Testis (tissue), 3 donors: Measurements from ENCODE around the gene PTEN. TPM values are rescaled to one million over a fixed set of nuclear protein-coding genes. Genes with fewer than 3 reads are reported as not detected.

ENCODE experiments used
- DNase-seq: peaks from one replicate; pipeline ENCODE4 v3.0.0-alpha.2; 2019
- H3K27ac ChIP-seq, 2 donors: fragments of 200-600 bp; sonication (generic); one replicate each; pipeline ENCODE4 v1.5.1; 2019
- H3K27me3 ChIP-seq: fragments of 200-600 bp; sonication (generic); one replicate; pipeline ENCODE4 v1.5.1; 2019
- H3K36me3 ChIP-seq: fragments of 200-600 bp; sonication (generic); one replicate; pipeline ENCODE4 v1.5.1; 2017; ENCODE audit warnings: low read depth; ENCODE audit errors: missing control alignments
- H3K4me1 ChIP-seq: fragments of 200-600 bp; sonication (generic); one replicate; pipeline ENCODE4 v1.5.1; 2019
- H3K4me3 ChIP-seq, 2 donors: fragments of 200-600 bp; sonication (generic); one replicate each; pipeline ENCODE4 v1.5.1; 2017 to 2019
- H3K9me3 ChIP-seq: fragments of 200-600 bp; sonication (generic); one replicate; pipeline ENCODE4 v1.5.1; 2017
- POLR2A ChIP-seq: fragments of 450-650 bp; IDR thresholded peaks from one replicate; pipeline ENCODE4 v1.6.1; 2017; ENCODE audit warnings: antibody characterized with exemption, mild to moderate bottlenecking, moderate library complexity
- WGBS, 2 donors: methylation state at CpG; one replicate each; pipeline ENCODE4 v1.1.5; 2018; 5-methylcytosine and 5-hydroxymethylcytosine counted together
- intact Hi-C: fragments of 100-400 bp; cut with DNase I; formaldehyde crosslinking; loops from one replicate; pipeline ENCODE4 v1.15.1; 2023; ENCODE audit warnings: low total_unique reads
- polyA plus RNA-seq: library from polyadenylated mRNA; stranded (reverse); fragments of 350-450 nt; fragmentation: Illumina TruSeq; extraction: RNeasy Lipid Tissue Mini Kit (QIAGEN cat#74804); gene quantifications from one replicate; pipeline ENCODE4 v1.2.3, GENCODE V29; 2014; ENCODE audit warnings: low read depth, low replicate concordance; ENCODE audit not compliant: insufficient read depth
- total RNA-seq, 2 donors: library from RNA; depleted of rRNA; stranded (reverse); fragments of >200 nt; gene quantifications; one replicate each; pipeline ENCODE4 v1.2.3, GENCODE V29; 2016
- TF ChIP-seq, protein P1 (sequence below), 3 experiments: fragments of 450-650 bp in 2 of 3; fragments of 200-600 bp in 1 of 3; sonication (generic) in 1 of 3; IDR thresholded peaks; one replicate each; pipeline ENCODE4 v1.5.1; 2016 to 2019; ENCODE audit warnings: antibody characterized with exemption in 3 of 3, mild to moderate bottlenecking in 2 of 3, moderate library complexity in 1 of 3

Gene PTEN
- total and polyA plus RNA-seq, 3 donors from 2014 or later = 85.4 to 118 (median 96.8) TPM

DNA sequence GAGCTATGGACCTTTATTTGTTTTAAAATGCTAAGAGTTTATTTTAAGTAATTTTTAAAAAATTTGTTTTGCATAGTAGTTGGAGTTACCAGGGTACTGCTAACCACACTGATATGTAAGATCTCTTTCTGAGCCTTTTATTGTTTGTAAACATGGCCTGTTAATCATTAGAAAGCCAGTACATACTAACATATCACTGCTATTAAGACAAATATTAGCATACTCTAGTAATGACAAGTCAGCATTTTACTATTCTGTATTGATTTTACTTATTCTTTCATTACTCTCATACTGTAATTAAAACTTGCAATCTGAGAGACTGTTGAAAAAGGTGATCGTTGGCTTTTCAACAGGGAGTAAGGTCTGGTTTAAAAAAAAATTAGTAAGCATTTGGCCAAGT lies 66.7 kb downstream of the PTEN start:
- H3K27ac ChIP-seq = no peak overlapping the region
- intact Hi-C loops = no loop called here
- DNase-seq = no peak
- no peak for TF ChIP-seq POLR2A
- H3K9me3 ChIP-seq = no peaks in the 10 kb centered on the region
- no peaks in the 10 kb centered on the region for H3K36me3 ChIP-seq
- no peaks in the 10 kb centered on the region for H3K27me3 ChIP-seq
- H3K4me3 ChIP-seq = no peak overlapping the region
- no peaks in the 10 kb centered on the region for H3K4me1 ChIP-seq
- 78 to 79% methylated on average over 1 of the region's 1 CpG for WGBS, 2 donors

DNA sequence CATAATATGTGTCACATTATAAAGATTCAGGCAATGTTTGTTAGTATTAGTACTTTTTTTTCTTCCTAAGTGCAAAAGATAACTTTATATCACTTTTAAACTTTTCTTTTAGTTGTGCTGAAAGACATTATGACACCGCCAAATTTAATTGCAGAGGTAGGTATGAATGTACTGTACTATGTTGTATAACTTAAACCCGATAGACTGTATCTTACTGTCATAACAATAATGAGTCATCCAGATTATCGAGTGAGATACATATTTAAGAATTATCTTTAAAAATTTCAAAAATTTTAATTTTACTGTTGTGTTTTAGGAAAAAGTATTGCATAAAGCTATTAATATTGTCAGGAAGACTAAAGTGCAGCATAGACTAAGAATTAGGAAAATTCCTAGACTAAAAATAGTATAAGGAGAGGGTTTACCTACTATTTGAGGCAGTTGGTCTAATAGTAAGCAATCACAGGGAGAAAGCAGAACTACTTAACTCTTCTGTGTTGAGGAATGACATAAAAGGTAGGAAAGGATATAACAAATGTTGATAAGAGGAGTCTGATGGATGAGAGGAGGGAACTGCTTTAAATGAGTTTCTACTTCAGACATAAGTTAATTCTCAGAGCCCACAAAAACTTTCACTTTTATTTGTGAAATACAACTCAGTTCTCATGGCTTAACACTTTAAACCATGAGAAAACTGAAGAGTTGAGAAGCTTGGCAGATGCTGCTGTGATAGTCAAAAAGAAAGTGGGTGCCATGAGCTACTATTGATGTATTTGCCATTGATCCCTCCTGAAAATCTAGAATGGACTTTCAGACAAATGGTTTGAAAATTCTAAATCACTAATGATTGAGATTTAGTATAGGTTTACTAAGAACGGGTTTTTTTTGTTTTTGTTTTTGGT lies 67.8 kb downstream of the PTEN start:
- no peak for DNase-seq
- Histone ChIP-seq H3K4me1 (no peaks in the 10 kb centered on the region), H3K27ac (no peak overlapping the region), H3K27me3 (no peaks in the 10 kb centered on the region), H3K4me3 (no peak overlapping the region), H3K36me3 (no peaks in the 10 kb centered on the region), H3K9me3 (no peaks in the 10 kb centered on the region)
- TF ChIP-seq POLR2A = no peak
- TF ChIP-seq, protein P1, sequence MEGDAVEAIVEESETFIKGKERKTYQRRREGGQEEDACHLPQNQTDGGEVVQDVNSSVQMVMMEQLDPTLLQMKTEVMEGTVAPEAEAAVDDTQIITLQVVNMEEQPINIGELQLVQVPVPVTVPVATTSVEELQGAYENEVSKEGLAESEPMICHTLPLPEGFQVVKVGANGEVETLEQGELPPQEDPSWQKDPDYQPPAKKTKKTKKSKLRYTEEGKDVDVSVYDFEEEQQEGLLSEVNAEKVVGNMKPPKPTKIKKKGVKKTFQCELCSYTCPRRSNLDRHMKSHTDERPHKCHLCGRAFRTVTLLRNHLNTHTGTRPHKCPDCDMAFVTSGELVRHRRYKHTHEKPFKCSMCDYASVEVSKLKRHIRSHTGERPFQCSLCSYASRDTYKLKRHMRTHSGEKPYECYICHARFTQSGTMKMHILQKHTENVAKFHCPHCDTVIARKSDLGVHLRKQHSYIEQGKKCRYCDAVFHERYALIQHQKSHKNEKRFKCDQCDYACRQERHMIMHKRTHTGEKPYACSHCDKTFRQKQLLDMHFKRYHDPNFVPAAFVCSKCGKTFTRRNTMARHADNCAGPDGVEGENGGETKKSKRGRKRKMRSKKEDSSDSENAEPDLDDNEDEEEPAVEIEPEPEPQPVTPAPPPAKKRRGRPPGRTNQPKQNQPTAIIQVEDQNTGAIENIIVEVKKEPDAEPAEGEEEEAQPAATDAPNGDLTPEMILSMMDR (IDR thresholded peaks at IDR 0.05) = no peak
- intact Hi-C loops = no loop called here
- WGBS, 2 donors = 81 to 84% methylated on average over 4 of the region's 4 CpGs

- no peak for TF ChIP-seq POLR2A
- TF ChIP-seq, protein P1 (IDR thresholded peaks at IDR 0.05) = no peak
Measured at GRCh38 chr10:87931836-87932230, 68.4 kb downstream of the PTEN start.

GRCh38 chr10:87935290-87936141 lies 72.1 kb downstream of the PTEN start:
- Histone ChIP-seq H3K27me3 (no peaks in the 10 kb centered on the region), H3K36me3 (no peaks in the 10 kb centered on the region), H3K4me1 (no peaks in the 10 kb centered on the region), H3K27ac (no peak overlapping the region), H3K9me3 (no peaks in the 10 kb centered on the region), H3K4me3 (no peak overlapping the region)
- intact Hi-C loops = no loop called here
- WGBS, 2 donors = 71 to 74% methylated on average over 3 of the region's 3 CpGs
- no peak for DNase-seq
- TF ChIP-seq, protein P1 (IDR thresholded peaks at IDR 0.05) = no peak
- no peak for TF ChIP-seq POLR2A

More at GRCh38 chr10:87931836-87932230, 68.4 kb downstream of the PTEN start:
- H3K27ac ChIP-seq = no peak overlapping the region
- no peak overlapping the region for H3K4me3 ChIP-seq
- no peak for DNase-seq
- H3K36me3 ChIP-seq = no peaks in the 10 kb centered on the region
- no peaks in the 10 kb centered on the region for H3K27me3 ChIP-seq
- H3K4me1 ChIP-seq = no peaks in the 10 kb centered on the region
- intact Hi-C loops = no loop called here
- H3K9me3 ChIP-seq = no peaks in the 10 kb centered on the region

DNA sequence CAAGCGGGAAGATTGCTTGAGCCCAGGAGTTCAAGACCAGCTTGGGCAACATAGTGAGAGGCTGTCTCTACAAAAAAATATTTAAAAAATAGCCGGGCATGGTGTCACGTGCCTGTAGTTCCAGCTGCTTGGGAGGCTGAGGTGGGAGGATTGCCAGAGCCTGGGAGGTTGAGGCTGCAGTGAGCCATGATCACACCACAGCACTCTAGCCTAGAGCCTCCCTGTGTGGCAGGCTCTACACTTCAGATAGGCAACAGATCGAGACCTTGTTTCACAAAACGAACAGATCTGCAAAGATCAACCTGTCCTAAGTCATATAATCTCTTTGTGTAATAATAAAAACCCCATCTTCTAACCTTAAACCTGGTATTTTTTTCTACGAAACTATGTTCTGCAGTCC lies 76.8 kb downstream of the PTEN start:
- intact Hi-C loops = no loop called here
- TF ChIP-seq POLR2A = no peak
- H3K9me3 ChIP-seq = no peaks in the 10 kb centered on the region
- no peaks in the 10 kb centered on the region for H3K27me3 ChIP-seq
- WGBS, 2 donors = 91 to 95% methylated on average over 6 of the region's 6 CpGs
- no peaks in the 10 kb centered on the region for H3K4me1 ChIP-seq
- no peak for DNase-seq
- H3K27ac ChIP-seq = no peak overlapping the region
- no peak overlapping the region for H3K4me3 ChIP-seq
- H3K36me3 ChIP-seq = no peaks in the 10 kb centered on the region
